ENCODE results near the gene TMC4.

- no peak for TF ChIP-seq POLR2A (IDR thresholded peaks at IDR 0.05; ENCODE audit: low read length)
- TF ChIP-seq GATA1 (IDR thresholded peaks at IDR 0.05; ENCODE audit: low read depth, low read length), result no peak
These were observed 30.2 kb upstream of the TMC4 start for GRCh38 chr19:54203151-54203611.

Data from erythroblast (primary cell).